Heart left ventricle (tissue), 16 donors: ENCODE data around the gene MRPS7. TPM values are rescaled to one million over a fixed set of nuclear protein-coding genes. Genes with fewer than 3 reads are reported as not detected.

ENCODE experiments used
- ATAC-seq, 4 donors: fragments of 200-7000 bp; cut with Tn5 transposase; one replicate each; pipeline ENCODE4 v1.9.1; 2020 to 2022; ENCODE audit warnings: moderate library complexity in 4 of 4, mild to moderate bottlenecking in 3 of 4, moderate number of reproducible peaks in 1 of 4
- DNase-seq, 5 donors: peaks; one replicate each; pipeline ENCODE4 v3.0.0-alpha.2; 2020
- H3K27ac ChIP-seq, 12 donors: fragments of 200-600 bp; sonication (generic) in 4 of 12; one replicate each; pipeline versions ENCODE4 v1.5.0 to v1.8.0; 2016 to 2022; ENCODE audit warnings: mild to moderate bottlenecking in 2 of 12
- H3K27me3 ChIP-seq, 9 donors: fragments of 200-600 bp; sonication (generic) in 2 of 9; one replicate each; pipeline versions ENCODE4 v1.5.1 to v1.8.0; 2016 to 2022; ENCODE audit warnings: mild to moderate bottlenecking in 3 of 9
- H3K36me3 ChIP-seq, 9 donors: fragments of 200-600 bp; sonication (generic) in 2 of 9; one replicate each; pipeline versions ENCODE4 v1.5.0 to v1.8.0; 2018 to 2022; ENCODE audit warnings: mild to moderate bottlenecking in 2 of 9
- H3K4me1 ChIP-seq, 12 donors: fragments of 200-600 bp; sonication (generic) in 4 of 12; one replicate each; pipeline versions ENCODE4 v1.5.0 to v1.8.0; 2016 to 2022; ENCODE audit warnings: mild to moderate bottlenecking in 3 of 12
- H3K4me3 ChIP-seq, 12 donors: fragments of 200-600 bp; sonication (generic) in 4 of 12; one replicate each; pipeline versions ENCODE4 v1.5.0 to v1.8.0; 2017 to 2022; ENCODE audit warnings: mild to moderate bottlenecking in 9 of 12, moderate library complexity in 4 of 12
- H3K9me3 ChIP-seq, 12 donors: fragments of 200-600 bp; sonication (generic) in 4 of 12; one replicate each; pipeline versions ENCODE4 v1.5.0 to v1.8.0; 2016 to 2022; ENCODE audit warnings: mild to moderate bottlenecking in 1 of 12
- POLR2A ChIP-seq, 2 donors: fragments of 450-650 bp; IDR thresholded peaks; one replicate each; pipeline ENCODE4 v1.6.1; 2017; ENCODE audit warnings: antibody characterized with exemption in 2 of 2, mild to moderate bottlenecking in 2 of 2, moderate library complexity in 2 of 2
- WGBS, 4 donors: extraction: QIAGEN DNeasy Blood & Tissue Kit in 2 of 4; methylation state at CpG; one replicate each; pipeline versions ENCODE4 v1.1.5 to v1.1.7; 2013 to 2018; 5-methylcytosine and 5-hydroxymethylcytosine counted together
- intact Hi-C, 10 donors: fragments of 100-400 bp; cut with DNase I; formaldehyde crosslinking; loops; one replicate each; pipeline versions ENCODE4 v1.11.1 to v1.14.2; 2022
- polyA plus RNA-seq, 2 donors: library from polyadenylated mRNA; stranded (reverse); fragments of 200-250 nt; gene quantifications; one replicate each; pipeline ENCODE4 v1.2.3, GENCODE V29; 2013
- total RNA-seq, 9 donors: library from RNA; depleted of rRNA in 2 of 9; stranded (reverse); fragments of >200 nt in 2 of 9; fragmentation: NEBNext Ultra II Directional in 3 of 9; extraction: Animal tissue kit (Norgen Biotek cat#: 25700) in 3 of 9; gene quantifications; one replicate each; pipeline versions ENCODE4 v1.1.0 to v1.2.4, GENCODE V29; 2016 to 2023
- TF ChIP-seq, protein P1 (sequence below), 12 donors: fragments of 200-600 bp; sonication (generic) in 4 of 12; IDR thresholded peaks; one replicate each; pipeline versions ENCODE4 v1.5.0 to v1.8.0; 2018 to 2022; ENCODE audit warnings: antibody characterized with exemption in 12 of 12, mild to moderate bottlenecking in 5 of 12
- donor health status: ischemic (EF 13 %, LVEDD 7.1; RV severe dilation, severe dysfunction).
- donor health status: healthy with polysubstance abuse.
- donor health status: DM: no; HTN: yes; CAD: no.
- donor health status: DM: no; HTN: no; CAD: no.
- donor health status: ischemic (EF 25% LVEDD 6.9; RV normal size, moderate dysfunction).
- donor health status: ischemic (EF 25% LVEDD 5.7; RV mildly dilated, moderate dysfunction).
- donor health status: healthy.
- donor health status: DM: yes; HTN: yes; CAD: no.
- donor health status: ischemic (EF 35%, LVEDD 5.7; RV mildly dilated, moderate dysfunction).
- donor health status: nonischemic (EF 11% LVEDD 7.7; RV severe dilation, severe dysfunction).
- donor health status: DM: yes; HTN: yes; CAD: no.
- donor health status: PGD.
- donor health status: ischemic (EF 29% LVEDD 5.4; RV normal size, mild dysfunction).
- donor health status: nonischemic (EF 23%, LVEDD 6.1; RV moderate dilation, normal function).

The MRPS7 gene
- total and polyA plus RNA-seq, 11 donors = 76.7 to 143 (median 113) TPM

DNA sequence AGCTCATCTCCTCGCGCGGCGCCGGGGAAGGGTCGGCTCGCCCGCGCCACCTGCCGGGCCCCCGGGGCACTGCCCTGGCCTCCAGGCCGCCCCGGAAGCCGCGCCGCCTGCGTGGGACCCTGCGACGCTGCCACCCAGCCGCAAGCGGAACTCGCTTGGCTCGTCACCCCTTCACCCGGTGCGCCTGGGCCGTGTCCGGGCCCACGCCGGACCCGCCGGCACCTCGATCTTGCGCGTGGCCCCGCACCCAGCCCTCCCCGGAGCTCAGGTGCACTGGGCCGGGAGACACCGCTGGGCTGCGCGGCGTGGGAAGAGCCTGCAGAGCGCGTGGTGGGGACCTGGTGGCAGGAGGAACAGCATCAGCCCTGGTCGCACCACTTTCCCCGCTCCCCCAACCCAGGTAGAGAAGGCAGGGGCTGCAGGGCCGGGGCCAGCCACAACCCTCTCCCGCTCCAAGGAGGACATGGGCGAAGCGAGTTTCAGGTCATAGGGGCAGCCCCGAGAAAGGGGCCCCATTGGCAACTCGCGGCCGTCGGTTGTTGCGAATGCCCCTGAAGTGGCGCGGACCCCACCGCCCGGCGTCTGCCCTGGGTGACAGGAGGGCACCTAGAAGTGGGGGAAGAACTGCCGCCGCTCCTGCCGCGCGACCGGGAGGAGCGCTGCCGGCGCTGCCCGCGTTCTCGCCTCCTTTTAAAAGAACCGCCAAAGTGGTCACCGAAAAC is 9.7 kb downstream of the MRPS7 start:
- H3K27me3 ChIP-seq = no peaks in the 10 kb centered on the region
- peaks cover 0 to 53% (median 22%) of the 10 kb centered on the region in 12 donors for H3K4me1 ChIP-seq
- ATAC-seq (peak; percentile 32 to 83 (median 72)), DNase-seq (peak; percentile 82 to 92 (median 86))
- peak overlapping the region; percentile 62 to 99 (median 95) for H3K4me3 ChIP-seq
- WGBS, 4 donors = 0 to 1% (median 1%) methylated on average over 23 to 74 of the region's 74 CpGs
- no peaks in the 10 kb centered on the region for H3K9me3 ChIP-seq
- H3K36me3 ChIP-seq = peaks cover 0 to 33% (median 7%) of the 10 kb centered on the region in 9 donors
- intact Hi-C loops = loop anchor here in 2 of 10 donors (2.0 to 10.0 kb wide), 4 partner anchors 63 to 316 kb away; partner anchors contain the start of gene MYO15B (in 1 of the 2)
- H3K27ac ChIP-seq = peak overlapping the region; percentile 84 to 98 (median 92)
- TF ChIP-seq, protein P1, sequence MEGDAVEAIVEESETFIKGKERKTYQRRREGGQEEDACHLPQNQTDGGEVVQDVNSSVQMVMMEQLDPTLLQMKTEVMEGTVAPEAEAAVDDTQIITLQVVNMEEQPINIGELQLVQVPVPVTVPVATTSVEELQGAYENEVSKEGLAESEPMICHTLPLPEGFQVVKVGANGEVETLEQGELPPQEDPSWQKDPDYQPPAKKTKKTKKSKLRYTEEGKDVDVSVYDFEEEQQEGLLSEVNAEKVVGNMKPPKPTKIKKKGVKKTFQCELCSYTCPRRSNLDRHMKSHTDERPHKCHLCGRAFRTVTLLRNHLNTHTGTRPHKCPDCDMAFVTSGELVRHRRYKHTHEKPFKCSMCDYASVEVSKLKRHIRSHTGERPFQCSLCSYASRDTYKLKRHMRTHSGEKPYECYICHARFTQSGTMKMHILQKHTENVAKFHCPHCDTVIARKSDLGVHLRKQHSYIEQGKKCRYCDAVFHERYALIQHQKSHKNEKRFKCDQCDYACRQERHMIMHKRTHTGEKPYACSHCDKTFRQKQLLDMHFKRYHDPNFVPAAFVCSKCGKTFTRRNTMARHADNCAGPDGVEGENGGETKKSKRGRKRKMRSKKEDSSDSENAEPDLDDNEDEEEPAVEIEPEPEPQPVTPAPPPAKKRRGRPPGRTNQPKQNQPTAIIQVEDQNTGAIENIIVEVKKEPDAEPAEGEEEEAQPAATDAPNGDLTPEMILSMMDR (IDR thresholded peaks at IDR 0.05) = peak; percentile 37 to 95 (median 83)
- peak in 1 of 2 donors; percentile 38 for TF ChIP-seq POLR2A (IDR thresholded peaks at IDR 0.05)

DNA sequence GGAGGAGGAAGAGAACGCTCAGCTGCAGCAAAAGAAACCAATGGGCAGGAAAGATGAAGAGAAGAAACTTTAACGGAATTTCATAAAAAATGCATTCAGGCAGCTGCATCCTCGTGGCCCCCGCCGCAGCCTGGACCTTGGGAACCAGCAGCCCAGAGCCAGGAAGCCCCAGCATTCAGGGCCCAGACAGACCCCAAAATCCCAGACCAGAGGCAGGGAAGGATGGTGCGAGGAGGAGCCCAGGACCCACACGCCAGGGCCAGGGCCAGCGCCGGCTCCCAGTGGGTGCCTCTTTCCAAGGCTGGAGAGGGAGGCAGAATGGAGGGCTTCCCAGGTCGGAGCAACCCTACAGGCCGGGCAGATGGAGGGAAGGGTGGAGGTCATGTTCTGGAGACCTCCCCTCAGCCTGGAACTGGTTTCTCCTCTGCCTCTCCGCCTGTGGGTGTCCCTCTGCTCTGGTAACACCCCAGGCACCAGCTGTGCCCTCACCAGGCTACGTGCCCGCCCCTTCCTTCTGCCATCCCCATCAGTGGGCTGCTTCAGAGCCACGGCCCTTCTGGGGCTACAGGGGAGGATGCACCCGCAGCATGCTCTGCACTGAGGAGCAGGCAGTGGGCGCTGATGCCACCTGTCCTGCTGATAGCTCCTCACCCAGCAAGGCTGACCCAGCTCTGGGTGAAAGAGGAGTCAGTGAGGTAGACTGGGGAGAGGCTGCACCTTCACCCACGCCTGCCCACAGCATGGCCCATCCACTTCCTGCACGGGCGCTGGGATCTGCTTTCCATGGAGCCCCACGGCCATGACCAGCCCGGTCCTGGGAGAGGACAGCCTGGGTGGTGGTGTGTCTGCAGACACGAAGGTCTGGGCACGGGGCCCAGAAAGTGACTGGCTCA is 10.5 kb downstream of the MRPS7 start:
- H3K4me3 ChIP-seq = peak overlapping the region; percentile 62 to 99 (median 95)
- DNase-seq (peak; percentile 43 to 84 (median 76)), ATAC-seq (peak; percentile 25 to 49 (median 39))
- H3K9me3 ChIP-seq = no peaks in the 10 kb centered on the region
- peak overlapping the region in 10 of 12 donors; percentile 84 to 98 (median 93) for H3K27ac ChIP-seq
- TF ChIP-seq, protein P1 (IDR thresholded peaks at IDR 0.05) = no peak
- TF ChIP-seq POLR2A (IDR thresholded peaks at IDR 0.05) = no peak
- 33 to 55% (median 51%) methylated on average over 10 to 24 of the region's 24 CpGs for WGBS, 4 donors
- peaks cover 0 to 45% (median 22%) of the 10 kb centered on the region in 12 donors for H3K4me1 ChIP-seq
- intact Hi-C loops = loop anchor here in 2 of 10 donors (2.0 to 10.0 kb wide), 4 partner anchors 63 to 315 kb away; partner anchors contain the start of gene MYO15B (in 1 of the 2)
- H3K36me3 ChIP-seq = peaks cover 0 to 28% (median 3%) of the 10 kb centered on the region in 9 donors
- no peaks in the 10 kb centered on the region for H3K27me3 ChIP-seq

DNA sequence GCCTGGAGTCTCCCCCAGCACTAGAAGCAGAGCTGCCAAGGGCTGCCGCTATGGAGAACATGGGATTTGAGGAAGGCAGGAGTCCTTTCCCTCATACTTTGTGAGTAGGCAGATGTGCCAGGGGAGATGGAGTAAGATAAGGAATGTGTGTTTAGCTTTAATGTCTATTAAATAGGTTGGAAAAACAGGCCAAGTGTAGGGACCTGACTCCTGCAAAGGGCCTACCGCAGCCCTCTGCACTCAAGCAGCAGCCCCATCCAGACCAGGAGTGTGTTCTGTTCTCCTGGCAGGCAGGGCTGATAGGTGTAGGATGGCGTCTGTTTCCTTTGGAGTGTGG is 11.1 kb downstream of the MRPS7 start:
- no peak for TF ChIP-seq POLR2A (IDR thresholded peaks at IDR 0.05)
- TF ChIP-seq, protein P1 (IDR thresholded peaks at IDR 0.05) = no peak
- Histone ChIP-seq H3K4me1 (peaks cover 0 to 39% (median 22%) of the 10 kb centered on the region in 12 donors), H3K27me3 (no peaks in the 10 kb centered on the region), H3K9me3 (no peaks in the 10 kb centered on the region), H3K4me3 (no peak overlapping the region), H3K27ac (peak overlapping the region in 2 of 12 donors; percentile 2 to 92), H3K36me3 (peaks cover 0 to 30% (median 3%) of the 10 kb centered on the region in 9 donors)
- ATAC-seq = no peak
- intact Hi-C loops = loop anchor here in 2 of 10 donors (5.0 to 10.0 kb wide), 3 partner anchors 62 to 314 kb away; partner anchors contain the start of gene MYO15B (in 1 of the 2)
- no peak for DNase-seq
- WGBS, 4 donors = 46 to 68% (median 58%) methylated on average over 2 to 3 of the region's 3 CpGs
